Heart left ventricle (tissue), 13 donors: ENCODE measurements around the gene COX8C.

Experiments used
- POLR2A ChIP-seq, 2 donors: fragments of 450-650 bp; IDR thresholded peaks; one replicate each; pipeline ENCODE4 v1.6.1; 2017; ENCODE audit warnings: antibody characterized with exemption in 2 of 2, mild to moderate bottlenecking in 2 of 2, moderate library complexity in 2 of 2
- TF ChIP-seq, protein P1 (sequence below), 12 donors: fragments of 200-600 bp; sonication (generic) in 4 of 12; IDR thresholded peaks; one replicate each; pipeline versions ENCODE4 v1.5.0 to v1.8.0; 2018 to 2022; ENCODE audit warnings: antibody characterized with exemption in 12 of 12, mild to moderate bottlenecking in 5 of 12
- donor health status: ischemic (EF 13 %, LVEDD 7.1; RV severe dilation, severe dysfunction).
- donor health status: DM: no; HTN: yes; CAD: no.
- donor health status: DM: no; HTN: no; CAD: no.
- donor health status: ischemic (EF 25% LVEDD 6.9; RV normal size, moderate dysfunction).
- donor health status: ischemic (EF 25% LVEDD 5.7; RV mildly dilated, moderate dysfunction).
- donor health status: ischemic (EF 35%, LVEDD 5.7; RV mildly dilated, moderate dysfunction).
- donor health status: nonischemic (EF 11% LVEDD 7.7; RV severe dilation, severe dysfunction).
- donor health status: DM: yes; HTN: yes; CAD: no.
- donor health status: PGD.
- donor health status: ischemic (EF 29% LVEDD 5.4; RV normal size, mild dysfunction).
- donor health status: nonischemic (EF 23%, LVEDD 6.1; RV moderate dilation, normal function).

DNA sequence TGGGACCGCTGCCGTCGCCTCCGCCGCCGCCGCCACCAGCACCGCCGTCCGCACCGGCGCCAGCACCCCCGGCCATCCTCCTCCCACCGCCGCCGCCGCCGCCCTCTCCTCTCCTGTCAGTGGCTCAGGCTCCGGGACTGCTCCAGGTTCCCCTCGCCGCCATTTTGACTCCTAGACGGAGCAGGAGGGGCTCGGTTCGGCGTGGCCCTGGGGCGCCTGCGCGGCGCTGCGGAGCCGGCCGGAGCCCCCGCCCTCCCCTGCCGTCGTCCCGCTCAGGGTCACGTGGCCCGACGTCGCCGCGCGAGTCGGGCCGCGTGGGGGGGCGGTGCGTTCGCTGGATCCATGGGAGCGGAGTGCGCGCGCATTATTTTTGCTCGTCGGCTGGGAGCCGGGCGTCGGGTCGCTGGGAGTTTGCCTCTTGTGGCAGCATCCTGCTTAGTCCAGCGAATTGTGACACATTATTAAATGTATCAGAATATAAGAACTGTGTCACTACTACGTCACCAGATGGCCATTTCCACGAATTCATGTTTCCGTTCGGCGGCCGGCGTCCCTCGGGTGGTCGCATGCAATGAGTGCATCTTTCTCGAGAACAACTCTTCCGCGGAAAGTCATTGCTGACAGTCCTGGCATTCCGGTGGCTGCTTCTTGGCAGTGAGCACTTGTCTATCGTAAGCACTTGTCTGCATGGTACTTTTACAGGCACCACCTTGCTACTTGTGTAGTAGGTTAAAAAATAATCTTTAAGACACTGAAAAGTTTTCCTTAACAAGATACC, 13.9 kb upstream of the COX8C start, which contains the start of gene BTBD7:
- TF ChIP-seq, protein P1, sequence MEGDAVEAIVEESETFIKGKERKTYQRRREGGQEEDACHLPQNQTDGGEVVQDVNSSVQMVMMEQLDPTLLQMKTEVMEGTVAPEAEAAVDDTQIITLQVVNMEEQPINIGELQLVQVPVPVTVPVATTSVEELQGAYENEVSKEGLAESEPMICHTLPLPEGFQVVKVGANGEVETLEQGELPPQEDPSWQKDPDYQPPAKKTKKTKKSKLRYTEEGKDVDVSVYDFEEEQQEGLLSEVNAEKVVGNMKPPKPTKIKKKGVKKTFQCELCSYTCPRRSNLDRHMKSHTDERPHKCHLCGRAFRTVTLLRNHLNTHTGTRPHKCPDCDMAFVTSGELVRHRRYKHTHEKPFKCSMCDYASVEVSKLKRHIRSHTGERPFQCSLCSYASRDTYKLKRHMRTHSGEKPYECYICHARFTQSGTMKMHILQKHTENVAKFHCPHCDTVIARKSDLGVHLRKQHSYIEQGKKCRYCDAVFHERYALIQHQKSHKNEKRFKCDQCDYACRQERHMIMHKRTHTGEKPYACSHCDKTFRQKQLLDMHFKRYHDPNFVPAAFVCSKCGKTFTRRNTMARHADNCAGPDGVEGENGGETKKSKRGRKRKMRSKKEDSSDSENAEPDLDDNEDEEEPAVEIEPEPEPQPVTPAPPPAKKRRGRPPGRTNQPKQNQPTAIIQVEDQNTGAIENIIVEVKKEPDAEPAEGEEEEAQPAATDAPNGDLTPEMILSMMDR (IDR thresholded peaks at IDR 0.05): peak in 4 of 12 donors; percentile 13 to 44 (median 40)
- TF ChIP-seq POLR2A (IDR thresholded peaks at IDR 0.05): peak in 1 of 2 donors; percentile 69
